NCI-H226 (cell line): Measurements from ENCODE around the gene ZNF865.
A peak's percentile ranks its signal among the peaks of the same experiment; 100 is the strongest.

Experiments used
- DNase-seq: peaks from one replicate; pipeline ENCODE4 v3.0.0-alpha.2; 2015

Gene ZNF865

GRCh38 chr19:55647732-55648584 lies 42.5 kb downstream of the ZNF865 start, which contains the start of gene CCDC106:
Gene CCDC106, plus strand, starts transcription at chr19:55648212. Its CDS starts 835 bp downstream, at chr19:55649047.
- peak; percentile 36 for DNase-seq

- no peak for DNase-seq
Observed at GRCh38 chr19:55648585-55649267, 43.3 kb downstream of the ZNF865 start.

GRCh38 chr19:55649268-55650125 lies 44.0 kb downstream of the ZNF865 start:
- no peak for DNase-seq

- no peak for DNase-seq
Observed at GRCh38 chr19:55650126-55650557, 44.7 kb downstream of the ZNF865 start.

GRCh38 chr19:55650602-55651230 lies 45.3 kb downstream of the ZNF865 start:
- no peak for DNase-seq

GRCh38 chr19:55651236-55651635 lies 45.8 kb downstream of the ZNF865 start:
- DNase-seq, result no peak

- DNase-seq, result no peak
Observed at GRCh38 chr19:55652311-55653128, 47.1 kb downstream of the ZNF865 start.

GRCh38 chr19:55653651-55654322 lies 48.3 kb downstream of the ZNF865 start:
- peak; percentile 98 for DNase-seq

- DNase-seq, result peak; percentile 98
Observed at GRCh38 chr19:55654323-55654867, 48.9 kb downstream of the ZNF865 start.

- DNase-seq, result peak; percentile 86
Observed at GRCh38 chr19:55654868-55655647, 49.6 kb downstream of the ZNF865 start, which contains the start of gene U2AF2. Gene U2AF2, plus strand, starts transcription at chr19:55655035. Its CDS starts 70 bp downstream, at chr19:55655105.

GRCh38 chr19:55655648-55656040 lies 50.2 kb downstream of the ZNF865 start:
- no peak for DNase-seq

GRCh38 chr19:55656552-55656951 lies 51.1 kb downstream of the ZNF865 start:
- DNase-seq, result no peak

- DNase-seq, result no peak
Observed at GRCh38 chr19:55656988-55657747, 51.7 kb downstream of the ZNF865 start.

- no peak for DNase-seq
Observed at GRCh38 chr19:55658846-55659459, 53.5 kb downstream of the ZNF865 start.

- DNase-seq, result no peak
Observed at GRCh38 chr19:55659822-55660221, 54.4 kb downstream of the ZNF865 start.

- no peak for DNase-seq
Observed at GRCh38 chr19:55660404-55660803, 55.0 kb downstream of the ZNF865 start.

- no peak for DNase-seq
Observed at GRCh38 chr19:55660991-55661390, 55.5 kb downstream of the ZNF865 start.

- no peak for DNase-seq
Observed at GRCh38 chr19:55661826-55662225, 56.4 kb downstream of the ZNF865 start.
